Esophagus (tissue), 2 donors: Measurements from ENCODE around the gene MADD. TPM values are rescaled to one million over a fixed set of nuclear protein-coding genes. Genes with fewer than 3 reads are reported as not detected.

Experiments used
- H3K27ac ChIP-seq, 2 donors: one replicate each; pipeline ENCODE4 v1.5.1; 2013; ENCODE audit warnings: low read depth in 2 of 2, mild to moderate bottlenecking in 2 of 2, inconsistent platforms in 1 of 2, low read length in 1 of 2, moderate library complexity in 1 of 2
- H3K27me3 ChIP-seq, 2 donors: one replicate each; pipeline ENCODE4 v1.6.1; 2013; ENCODE audit warnings: low read length in 2 of 2, control low read depth in 1 of 2, mild to moderate bottlenecking in 1 of 2; ENCODE audit not compliant: insufficient read depth in 2 of 2, control insufficient read depth in 1 of 2
- H3K36me3 ChIP-seq, 2 donors: one replicate each; pipeline ENCODE4 v1.6.1; 2013; ENCODE audit warnings: low read length in 1 of 2; ENCODE audit not compliant: control insufficient read depth in 2 of 2, insufficient read depth in 2 of 2
- H3K4me1 ChIP-seq, 2 donors: one replicate each; pipeline ENCODE4 v1.6.1; 2013; ENCODE audit warnings: low read length in 1 of 2; ENCODE audit not compliant: control insufficient read depth in 2 of 2, insufficient read depth in 2 of 2
- H3K4me3 ChIP-seq, 2 donors: one replicate each; pipeline ENCODE4 v1.5.1; 2013; ENCODE audit warnings: low read length in 2 of 2, mild to moderate bottlenecking in 2 of 2, low read depth in 1 of 2, moderate library complexity in 1 of 2
- H3K9me3 ChIP-seq, 2 donors: one replicate each; pipeline ENCODE4 v1.6.1; 2013; ENCODE audit warnings: mild to moderate bottlenecking in 2 of 2, low read depth in 1 of 2, low read length in 1 of 2, moderate library complexity in 1 of 2; ENCODE audit not compliant: control insufficient read depth in 2 of 2, insufficient read depth in 1 of 2
- WGBS, 2 donors: extraction: QIAGEN DNeasy Blood & Tissue Kit; methylation state at CpG; one replicate each; pipeline ENCODE4 v1.1.7; 2013; 5-methylcytosine and 5-hydroxymethylcytosine counted together
- polyA plus RNA-seq, 2 donors: library from polyadenylated mRNA; stranded (reverse); fragments of 200-250 nt; gene quantifications; one replicate each; pipeline ENCODE4 v1.2.3, GENCODE V29; 2013
- donor health status: healthy with polysubstance abuse.
- donor health status: Bipolar disorder and iron deficiency.

The MADD gene
- polyA plus RNA-seq, 2 donors = 8.2 to 11.0 TPM

GRCh38 chr11:47259232-47259977, 10.5 kb upstream of the MADD start:
- no peak overlapping the region for H3K4me3 ChIP-seq
- 46 to 48% methylated on average over 10 of the region's 10 CpGs for WGBS, 2 donors

GRCh38 chr11:47260366-47260765, 9.6 kb upstream of the MADD start:
- H3K4me1 ChIP-seq = peaks cover 3 to 4% of the 10 kb centered on the region in 2 donors
- no peak overlapping the region for H3K27ac ChIP-seq
- H3K27me3 ChIP-seq = no peaks in the 10 kb centered on the region
- peaks cover 3 to 5% of the 10 kb centered on the region in 2 donors for H3K36me3 ChIP-seq
- no peaks in the 10 kb centered on the region for H3K9me3 ChIP-seq
- no peak overlapping the region for H3K4me3 ChIP-seq
- WGBS, 2 donors = 89 to 93% methylated on average over 19 of the region's 19 CpGs

More at GRCh38 chr11:47259232-47259977, 10.5 kb upstream of the MADD start:
- Histone ChIP-seq H3K27ac (no peak overlapping the region), H3K36me3 (peaks cover 3 to 5% of the 10 kb centered on the region in 2 donors), H3K4me1 (peaks cover 3 to 4% of the 10 kb centered on the region in 2 donors), H3K9me3 (no peaks in the 10 kb centered on the region), H3K27me3 (no peaks in the 10 kb centered on the region)

GRCh38 chr11:47261291-47261800, 8.6 kb upstream of the MADD start:
- Histone ChIP-seq H3K27ac (no peak overlapping the region), H3K9me3 (no peaks in the 10 kb centered on the region), H3K4me1 (peaks cover 3 to 4% of the 10 kb centered on the region in 2 donors), H3K27me3 (no peaks in the 10 kb centered on the region), H3K4me3 (no peak overlapping the region), H3K36me3 (peaks cover 3 to 5% of the 10 kb centered on the region in 2 donors)
- WGBS, 2 donors = 87 to 90% methylated on average over 22 of the region's 22 CpGs

- H3K36me3 ChIP-seq = peaks cover 3 to 5% of the 10 kb centered on the region in 2 donors
- peaks cover 0 to 8% of the 10 kb centered on the region in 2 donors for H3K4me1 ChIP-seq
- no peaks in the 10 kb centered on the region for H3K9me3 ChIP-seq
- 93 to 96% methylated on average over 6 of the region's 6 CpGs for WGBS, 2 donors
- H3K27ac ChIP-seq = no peak overlapping the region
- no peaks in the 10 kb centered on the region for H3K27me3 ChIP-seq
- no peak overlapping the region for H3K4me3 ChIP-seq
These were observed 5.8 kb upstream of the MADD start for GRCh38 chr11:47264119-47264518.

DNA sequence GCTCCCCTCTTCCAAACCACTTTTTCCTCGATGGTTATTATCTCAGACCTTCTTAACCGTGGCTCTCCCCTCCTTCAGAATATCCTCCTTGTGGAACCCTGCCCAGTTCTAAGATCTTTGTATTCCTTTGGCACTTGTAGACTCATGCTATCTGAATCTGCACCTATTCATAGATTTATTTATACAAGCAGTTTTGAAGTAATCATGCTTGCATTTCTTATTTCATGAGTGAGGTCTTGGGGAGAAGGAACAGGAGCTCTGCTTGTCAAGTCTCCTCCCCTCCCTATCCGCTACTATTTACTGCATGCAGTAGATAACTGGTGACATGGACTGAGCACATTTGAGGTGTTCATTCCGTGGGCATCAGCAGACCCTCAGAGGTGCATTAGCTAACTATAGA, 5.4 kb upstream of the MADD start:
- no peak overlapping the region for H3K27ac ChIP-seq

DNA sequence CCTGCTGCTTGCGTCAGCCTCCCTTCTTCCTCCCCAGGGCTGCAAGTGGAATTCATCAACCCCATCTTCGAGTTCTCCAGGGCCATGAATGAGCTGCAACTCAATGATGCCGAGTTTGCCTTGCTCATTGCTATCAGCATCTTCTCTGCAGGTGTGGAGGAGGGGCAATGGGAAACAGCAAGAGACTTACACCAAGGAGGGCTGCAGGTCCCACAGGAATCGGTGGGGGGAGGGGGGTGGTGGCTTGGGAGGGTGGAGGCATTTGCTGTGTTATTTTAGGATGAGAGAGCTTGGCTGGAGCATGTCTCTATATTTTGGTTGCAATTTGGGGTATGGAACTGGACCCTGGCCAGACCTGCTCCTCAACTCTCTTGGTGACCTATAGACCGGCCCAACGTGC, 2.1 kb upstream of the MADD start:
- Histone ChIP-seq H3K9me3 (no peaks in the 10 kb centered on the region), H3K4me3 (no peak overlapping the region), H3K4me1 (peaks cover 0 to 10% of the 10 kb centered on the region in 2 donors), H3K27ac (peak overlapping the region in 1 of 2 donors; percentile 90), H3K27me3 (no peaks in the 10 kb centered on the region), H3K36me3 (no peaks in the 10 kb centered on the region)
- 68 to 73% methylated on average over 6 of the region's 6 CpGs for WGBS, 2 donors

More for the DNA sequence above, 5.4 kb upstream of the MADD start:
- Histone ChIP-seq H3K27me3 (no peaks in the 10 kb centered on the region), H3K36me3 (peaks cover 3 to 5% of the 10 kb centered on the region in 2 donors), H3K9me3 (no peaks in the 10 kb centered on the region), H3K4me1 (peaks cover 0 to 8% of the 10 kb centered on the region in 2 donors), H3K4me3 (no peak overlapping the region)
- 74 to 75% methylated on average over 4 of the region's 4 CpGs for WGBS, 2 donors

GRCh38 chr11:47268448-47269001, 1.4 kb upstream of the MADD start:
- Histone ChIP-seq H3K9me3 (no peaks in the 10 kb centered on the region), H3K27ac (peak overlapping the region; percentile 90 to 93), H3K36me3 (no peaks in the 10 kb centered on the region), H3K4me1 (peaks cover 0 to 10% of the 10 kb centered on the region in 2 donors), H3K27me3 (no peaks in the 10 kb centered on the region), H3K4me3 (peak overlapping the region; percentile 80 to 82)
- 51 to 55% methylated on average over 13 of the region's 13 CpGs for WGBS, 2 donors

DNA sequence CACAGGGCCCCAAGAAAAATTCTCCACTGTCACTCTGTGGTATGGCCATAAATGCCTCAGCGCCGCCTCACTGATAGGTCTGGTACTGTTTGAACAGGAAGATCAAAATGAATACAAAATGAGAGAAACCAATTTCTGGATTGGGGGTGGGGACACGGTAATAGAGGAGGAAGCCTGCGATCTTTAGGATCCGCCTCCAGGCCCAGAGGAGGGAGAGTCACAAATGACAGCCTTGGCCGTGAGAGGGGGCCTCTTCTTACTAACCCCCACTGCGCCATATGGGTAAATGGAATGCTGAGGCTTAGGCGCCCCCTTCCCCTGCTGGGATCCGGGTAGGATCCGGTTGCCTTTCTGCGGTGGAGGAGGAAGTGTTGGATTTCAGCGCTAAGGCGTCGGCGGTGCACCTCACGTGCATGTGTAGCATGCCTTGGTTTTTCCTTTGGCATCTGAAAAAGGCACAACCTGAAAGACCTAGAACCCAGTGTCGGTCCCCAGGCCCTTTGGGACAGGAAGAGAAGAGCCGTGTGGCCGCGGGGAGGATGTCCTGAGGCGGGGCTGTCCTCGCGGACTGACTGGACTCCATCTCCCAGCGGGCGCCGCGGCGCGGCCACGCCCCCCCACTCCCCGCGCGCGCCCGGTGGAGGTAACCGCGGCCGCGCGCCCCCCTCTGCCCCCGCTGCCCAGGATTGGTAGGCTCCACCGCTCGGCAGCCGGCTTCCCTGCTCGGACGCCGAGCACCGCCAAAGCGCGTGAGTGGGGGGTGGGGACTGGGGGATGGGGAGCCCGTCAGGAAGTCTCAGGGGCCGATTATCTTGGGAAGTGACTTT, 718 bp upstream of the MADD start:
- H3K9me3 ChIP-seq = no peaks in the 10 kb centered on the region
- 1% methylated on average over 49 to 52 of the region's 52 CpGs for WGBS, 2 donors
- peaks cover 0 to 10% of the 10 kb centered on the region in 2 donors for H3K4me1 ChIP-seq
- peaks cover 0 to under 1% of the 10 kb centered on the region in 2 donors for H3K36me3 ChIP-seq
- H3K4me3 ChIP-seq = peak overlapping the region; percentile 80 to 82
- no peaks in the 10 kb centered on the region for H3K27me3 ChIP-seq
- H3K27ac ChIP-seq = peak overlapping the region; percentile 90 to 93
